ENCODE results near the gene MRAS.
"Not testable (repeated sequence)": the region's sequence is repeated elsewhere in the genome, so short reads cannot be mapped to it uniquely, and the experiment has no call there.

Gene MRAS

DNA sequence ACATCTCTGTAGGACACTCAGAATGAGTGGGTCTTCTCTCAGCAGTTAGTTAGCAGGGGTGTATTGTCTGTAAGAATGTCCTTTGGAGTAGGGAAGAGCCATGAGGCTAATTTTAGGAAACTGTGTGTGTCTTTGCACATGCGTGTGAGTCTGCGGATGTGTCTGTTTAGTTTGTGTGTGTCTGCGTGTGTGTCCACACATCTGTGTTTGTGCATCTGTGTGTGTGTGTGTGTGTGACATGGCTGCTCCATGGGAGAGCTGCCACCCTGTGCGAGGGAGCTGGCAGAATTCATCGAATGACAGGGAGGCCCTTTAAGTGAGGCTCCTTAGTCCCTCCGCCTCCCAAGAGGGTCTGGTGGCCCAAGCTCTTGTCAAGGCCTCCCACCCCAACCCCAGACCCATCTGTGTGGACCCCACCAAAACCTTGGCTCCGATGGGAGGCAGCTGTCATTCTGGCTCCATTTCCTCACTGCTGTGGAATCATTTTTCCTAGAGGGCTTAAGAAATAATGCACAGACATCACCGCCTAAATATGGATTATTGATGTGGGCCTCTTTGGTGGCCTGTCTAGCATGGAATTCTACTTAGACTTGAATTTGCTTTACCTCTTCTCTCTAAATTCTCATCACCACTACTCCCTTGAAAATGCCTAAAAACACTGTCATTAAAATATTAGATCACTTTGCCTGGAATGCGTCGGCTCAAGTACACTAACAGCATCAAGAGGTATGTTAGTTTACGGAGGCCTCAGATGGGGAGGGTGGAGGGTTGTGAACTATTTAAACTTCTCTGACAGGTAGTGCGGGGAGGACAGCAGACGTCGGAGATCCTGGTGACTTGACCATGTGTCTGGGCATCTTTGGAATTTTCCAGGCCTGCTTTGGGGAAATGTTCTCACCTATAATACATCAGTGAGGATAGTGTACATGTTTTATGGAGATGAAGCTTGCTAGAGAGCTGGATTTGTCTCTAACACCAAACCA is 95.4 kb downstream of the MRAS start:
- DNase-seq (ENCODE audit: low read depth, low spot score) = no peak

DNA sequence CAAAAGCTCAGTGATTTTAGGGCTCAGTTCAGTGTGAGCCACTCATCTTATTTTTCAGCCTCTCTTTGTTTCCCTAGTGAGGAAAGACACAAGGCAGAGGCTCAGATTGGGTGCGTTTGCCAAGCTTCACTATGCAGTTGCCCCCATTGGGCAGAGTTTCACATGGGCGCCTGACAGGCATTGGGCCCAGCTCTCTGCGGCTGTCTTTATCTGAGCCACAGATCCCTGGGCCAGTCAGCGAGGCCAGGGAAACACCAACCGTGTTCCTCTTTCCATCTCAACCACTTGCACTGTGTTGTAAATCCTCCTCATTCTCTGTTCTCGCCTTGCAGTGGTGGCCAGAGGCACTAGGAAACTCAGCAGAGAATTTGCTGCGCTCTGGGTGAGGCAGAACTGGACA is 96.9 kb downstream of the MRAS start:
- no peak for DNase-seq (ENCODE audit: low read depth, low spot score)

DNA sequence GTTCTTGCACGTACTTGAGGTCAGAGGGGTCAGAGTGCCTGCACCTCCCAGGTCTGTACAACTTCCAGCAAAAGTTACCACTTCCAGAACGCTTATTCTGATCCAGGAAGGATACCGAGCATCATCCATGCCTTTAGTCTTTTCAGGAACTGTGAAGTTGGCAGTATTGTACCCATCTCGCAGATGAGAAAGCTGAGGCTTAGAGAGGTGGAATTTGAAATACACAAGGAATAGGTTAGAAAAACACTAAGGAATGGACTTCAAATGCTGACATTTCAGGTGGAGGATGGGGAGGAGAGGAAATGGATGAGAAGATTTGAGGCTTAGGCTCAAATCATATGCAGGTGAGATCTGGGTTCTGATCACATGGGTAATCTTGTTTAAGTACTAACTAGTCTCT is 97.3 kb downstream of the MRAS start:
- no peak for DNase-seq (ENCODE audit: low read depth, low spot score)

DNA sequence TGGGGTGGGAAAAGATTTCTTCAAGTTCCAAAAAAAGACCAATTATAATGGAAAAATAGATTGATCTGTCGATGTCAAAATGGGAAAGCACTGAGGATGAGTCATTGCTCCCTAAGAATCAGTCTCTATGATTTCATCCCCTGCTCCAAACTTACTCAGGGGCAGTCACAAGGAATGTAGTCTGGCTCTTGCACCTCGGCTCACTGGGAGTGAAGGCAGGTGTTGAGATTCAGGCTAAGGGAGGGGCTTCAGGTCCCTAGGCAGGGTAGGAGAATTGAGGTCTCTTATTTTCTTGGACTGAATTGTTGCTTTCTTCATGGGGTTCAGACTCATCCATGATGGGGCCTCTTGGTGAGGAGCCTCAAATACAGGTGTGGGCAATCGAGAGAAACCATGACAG is 100.3 kb downstream of the MRAS start:
- DNase-seq (ENCODE audit: low read depth, low spot score) = no peak

DNA sequence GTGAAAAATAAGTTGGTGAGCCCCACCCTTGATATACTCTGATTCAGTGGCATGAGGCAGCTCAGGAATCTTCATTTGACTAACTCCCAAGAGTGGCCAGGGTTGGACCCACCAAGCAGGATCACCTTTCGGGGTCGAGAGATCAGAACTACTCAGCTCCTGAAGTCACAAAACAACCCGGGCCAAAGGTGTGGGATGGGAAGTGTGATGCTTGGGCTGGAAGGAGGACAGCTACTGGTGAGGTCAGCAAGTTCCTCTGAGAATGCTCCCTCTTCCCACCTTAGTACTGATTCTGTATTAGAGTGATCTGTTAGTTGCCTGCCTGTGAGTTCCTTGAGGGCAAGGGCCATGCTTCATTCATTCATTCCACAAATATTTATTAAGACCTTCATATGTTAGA is 101.1 kb downstream of the MRAS start:
- DNase-seq (ENCODE audit: low read depth, low spot score) = no peak

DNA sequence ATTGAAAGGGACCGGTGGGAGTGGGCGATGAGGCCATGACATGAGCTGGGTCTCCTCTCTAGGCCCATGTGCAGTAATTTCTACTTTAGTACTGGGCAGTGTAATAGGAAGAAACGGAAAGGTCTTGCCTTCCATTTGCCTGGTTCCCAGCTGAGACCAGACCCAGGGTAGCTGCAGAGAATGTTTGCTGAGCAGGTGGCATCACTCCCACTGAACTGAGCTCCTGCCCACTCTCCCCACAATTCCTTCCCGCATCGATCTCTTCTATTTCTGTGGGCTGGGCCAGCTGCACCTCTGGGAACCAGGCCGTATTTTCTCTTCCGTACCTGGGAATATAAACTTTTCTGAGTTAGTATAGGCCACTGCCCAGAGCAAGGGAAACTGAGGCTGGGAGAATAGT is 101.8 kb downstream of the MRAS start:
- no peak for DNase-seq (ENCODE audit: low read depth, low spot score)

DNA sequence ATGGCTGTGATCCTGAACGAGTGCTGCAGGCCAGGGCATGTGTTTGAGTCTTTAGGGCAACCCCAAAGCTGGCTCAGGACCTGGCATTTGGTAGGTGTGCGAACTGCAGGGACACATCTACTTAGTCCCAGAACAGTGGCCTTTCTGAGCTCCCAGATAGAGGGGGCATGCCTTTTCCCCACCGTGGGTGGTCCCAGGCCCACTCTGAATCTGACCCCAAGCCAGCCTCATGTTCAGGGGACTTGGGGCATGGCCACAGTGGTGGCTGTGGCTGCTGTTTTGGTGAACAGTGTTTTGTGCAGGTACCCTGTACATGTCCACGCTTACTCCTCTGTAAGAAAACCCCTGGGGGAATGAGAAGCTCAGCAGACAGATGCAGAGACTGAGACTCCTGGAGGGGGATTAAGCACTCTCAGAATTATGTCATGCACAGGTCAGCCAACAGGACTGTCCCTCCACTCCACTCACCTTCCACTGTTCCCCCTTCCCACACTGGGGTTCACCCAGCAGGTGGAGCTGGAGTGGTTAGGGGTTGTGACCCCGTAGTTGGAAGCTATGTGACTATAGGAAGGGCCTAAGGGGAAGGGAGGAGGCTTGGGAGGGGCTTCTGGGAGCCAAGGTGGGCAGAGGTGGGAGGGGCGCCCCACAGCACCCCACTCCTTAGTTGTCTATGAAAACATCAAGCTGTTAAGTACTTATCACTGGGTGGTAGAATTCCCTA is 102.5 kb downstream of the MRAS start:
- DNase-seq (ENCODE audit: low read depth, low spot score) = no peak

DNA sequence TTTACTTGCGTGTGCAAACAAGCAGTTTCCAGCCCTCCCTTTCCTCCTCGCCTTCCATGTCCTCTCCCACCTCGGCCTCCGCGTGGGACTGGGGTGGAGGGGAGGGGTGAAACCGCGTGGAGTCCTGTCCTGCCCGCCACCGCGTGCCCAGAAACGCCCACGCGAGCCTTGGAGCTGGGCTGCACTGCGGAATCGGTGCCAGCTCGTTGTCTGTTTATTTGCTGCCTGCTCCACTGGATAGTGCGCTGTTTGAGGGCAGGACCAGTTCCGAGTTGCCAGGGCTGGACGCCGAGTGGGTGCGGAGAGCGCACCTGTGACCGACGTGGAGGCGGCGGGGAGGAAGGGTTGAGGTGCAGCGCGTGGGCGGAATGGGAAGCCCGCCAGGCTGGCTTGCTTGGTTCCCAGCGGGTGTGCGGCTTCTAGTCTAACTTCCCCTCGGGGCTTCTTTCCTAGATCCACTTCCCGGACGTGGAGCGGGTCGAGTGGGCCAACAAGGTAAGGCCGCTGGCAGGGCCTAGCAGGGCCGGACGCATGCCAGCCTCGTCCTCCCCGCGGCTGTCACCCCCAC is 103.3 kb downstream of the MRAS start:
- DNase-seq (ENCODE audit: low read depth, low spot score) = no peak

DNA sequence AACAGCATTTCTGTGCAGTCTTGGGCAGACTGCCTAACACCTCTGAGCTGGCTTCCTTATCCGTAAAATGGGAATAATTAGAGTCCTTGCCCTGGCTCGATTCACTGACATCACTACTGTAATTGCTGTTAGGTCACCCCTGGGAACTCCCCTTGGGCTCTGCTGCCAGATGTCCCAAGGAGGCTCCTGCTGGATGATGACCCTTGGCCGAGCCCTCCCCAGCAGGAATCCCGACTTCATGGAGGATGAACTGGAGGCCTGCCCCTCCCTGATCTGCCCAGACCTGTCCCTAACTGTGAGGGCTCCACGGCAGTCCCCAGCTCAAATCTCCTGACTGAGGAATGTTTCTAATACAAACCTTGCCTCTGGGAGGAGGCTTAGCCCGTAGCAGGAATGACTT is 104.1 kb downstream of the MRAS start:
- DNase-seq (ENCODE audit: low read depth, low spot score) = no peak

DNA sequence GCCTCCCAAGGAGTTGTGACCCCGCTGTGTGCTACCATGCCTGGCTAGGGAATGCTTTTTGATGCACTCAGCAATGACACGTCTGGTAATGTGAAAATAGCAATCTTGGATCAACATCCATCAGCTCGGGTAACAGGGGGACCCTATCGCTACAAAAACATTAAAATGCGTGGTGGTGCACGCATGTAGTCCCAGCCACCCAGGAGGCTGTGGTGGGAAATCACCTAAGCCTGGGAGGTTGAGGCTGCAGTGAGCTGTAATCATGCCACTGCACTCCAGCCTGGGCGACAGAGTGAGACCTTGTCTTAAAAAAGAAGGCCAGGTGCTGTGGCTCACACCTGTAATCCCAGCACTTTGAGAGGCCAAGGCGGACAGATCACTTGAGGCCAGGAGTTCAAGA is 105.6 kb downstream of the MRAS start:
- DNase-seq (ENCODE audit: low read depth, low spot score) = not testable (repeated sequence)
